Skeletal muscle tissue (tissue), 4 donors: ENCODE data around the gene VPS29. TPM values are rescaled to one million over a fixed set of nuclear protein-coding genes. Genes with fewer than 3 reads are reported as not detected.
"Not testable (repeated sequence)": the region's sequence is repeated elsewhere in the genome, so short reads cannot be mapped to it uniquely, and the experiment has no call there.

Source experiments
- H3K27ac ChIP-seq: one replicate; pipeline ENCODE4 v1.7.0; 2013; ENCODE audit warnings: mild to moderate bottlenecking, low read depth, low read length, inconsistent platforms
- H3K27me3 ChIP-seq, 3 donors: one replicate each; pipeline ENCODE4 v1.7.0; 2013; ENCODE audit warnings: low read length in 3 of 3; ENCODE audit not compliant: control insufficient read depth in 3 of 3, insufficient read depth in 3 of 3
- H3K36me3 ChIP-seq, 3 donors: one replicate each; pipeline ENCODE4 v1.7.0; 2013; ENCODE audit warnings: low read length in 3 of 3; ENCODE audit not compliant: control insufficient read depth in 3 of 3, insufficient read depth in 3 of 3
- H3K4me1 ChIP-seq, 3 donors: one replicate each; pipeline ENCODE4 v1.7.0; 2013; ENCODE audit warnings: low read length in 3 of 3, mild to moderate bottlenecking in 3 of 3; ENCODE audit not compliant: control insufficient read depth in 3 of 3, insufficient read depth in 3 of 3
- H3K4me3 ChIP-seq, 3 donors: one replicate each; pipeline ENCODE4 v1.7.0; 2013; ENCODE audit warnings: low read length in 3 of 3
- H3K9ac ChIP-seq, 3 donors: one replicate each; pipeline ENCODE4 v1.7.0; 2013; ENCODE audit warnings: low read length in 3 of 3, mild to moderate bottlenecking in 3 of 3, moderate library complexity in 2 of 3, low read depth in 1 of 3
- H3K9me3 ChIP-seq, 3 donors: one replicate each; pipeline ENCODE4 v1.7.0; 2013; ENCODE audit warnings: low read length in 3 of 3; ENCODE audit not compliant: control insufficient read depth in 3 of 3
- total RNA-seq: library from RNA; depleted of rRNA; stranded (reverse); fragments of >200 nt; gene quantifications from one replicate; pipeline ENCODE4 v1.2.3, GENCODE V29; 2014
- donor health status: Osteomylitis.

Gene VPS29
- total RNA-seq, 1 donor from 2014 or later: 73.1 TPM

- Histone ChIP-seq H3K9me3 (no peaks in the 10 kb centered on the region), H3K9ac (no peak overlapping the region), H3K36me3 (peaks cover 5 to 14% (median 12%) of the 10 kb centered on the region in 3 donors), H3K4me1 (peaks cover 9 to 25% (median 17%) of the 10 kb centered on the region in 3 donors), H3K27me3 (no peaks in the 10 kb centered on the region), H3K27ac (no peak overlapping the region), H3K4me3 (no peak overlapping the region)
Observed at GRCh38 chr12:110530511-110530910, 28.6 kb upstream of the VPS29 start.

GRCh38 chr12:110528277-110528839 is 26.4 kb upstream of the VPS29 start:
- H3K4me3 ChIP-seq: no peak overlapping the region
- H3K9ac ChIP-seq: no peak overlapping the region
- no peak overlapping the region for H3K27ac ChIP-seq
- H3K36me3 ChIP-seq: peaks cover 5 to 12% (median 11%) of the 10 kb centered on the region in 3 donors
- H3K4me1 ChIP-seq: peaks cover 9 to 20% (median 10%) of the 10 kb centered on the region in 3 donors
- no peaks in the 10 kb centered on the region for H3K27me3 ChIP-seq
- H3K9me3 ChIP-seq: no peaks in the 10 kb centered on the region

- not testable (repeated sequence) for H3K27ac ChIP-seq, H3K4me3 ChIP-seq, H3K36me3 ChIP-seq, H3K9me3 ChIP-seq, H3K4me1 ChIP-seq, H3K27me3 ChIP-seq, H3K9ac ChIP-seq
Observed at GRCh38 chr12:110520876-110521712, 19.2 kb upstream of the VPS29 start.

- H3K4me1 ChIP-seq, H3K9me3 ChIP-seq, H3K27ac ChIP-seq, H3K27me3 ChIP-seq, H3K4me3 ChIP-seq, H3K9ac ChIP-seq, H3K36me3 ChIP-seq: not testable (repeated sequence)
Observed at GRCh38 chr12:110518014-110518413, 16.1 kb upstream of the VPS29 start.

GRCh38 chr12:110516995-110517394 is 15.1 kb upstream of the VPS29 start:
- Histone ChIP-seq H3K27ac (no peak overlapping the region), H3K4me1 (no peaks in the 10 kb centered on the region), H3K27me3 (no peaks in the 10 kb centered on the region), H3K36me3 (no peaks in the 10 kb centered on the region), H3K9me3 (no peaks in the 10 kb centered on the region), H3K4me3 (no peak overlapping the region), H3K9ac (no peak overlapping the region)

GRCh38 chr12:110514363-110514762 is 12.5 kb upstream of the VPS29 start:
- Histone ChIP-seq H3K36me3 (no peaks in the 10 kb centered on the region), H3K4me1 (no peaks in the 10 kb centered on the region), H3K27ac (no peak overlapping the region), H3K9ac (no peak overlapping the region), H3K4me3 (no peak overlapping the region), H3K9me3 (no peaks in the 10 kb centered on the region), H3K27me3 (no peaks in the 10 kb centered on the region)

- no peak overlapping the region for H3K27ac ChIP-seq
- no peak overlapping the region for H3K9ac ChIP-seq
- no peaks in the 10 kb centered on the region for H3K4me1 ChIP-seq
- no peaks in the 10 kb centered on the region for H3K9me3 ChIP-seq
- H3K4me3 ChIP-seq: no peak overlapping the region
- no peaks in the 10 kb centered on the region for H3K36me3 ChIP-seq
- no peaks in the 10 kb centered on the region for H3K27me3 ChIP-seq
Observed at GRCh38 chr12:110513842-110514241, 11.9 kb upstream of the VPS29 start.

GRCh38 chr12:110508071-110508586 is 6.2 kb upstream of the VPS29 start:
- no peak overlapping the region for H3K4me3 ChIP-seq
- no peaks in the 10 kb centered on the region for H3K4me1 ChIP-seq
- H3K36me3 ChIP-seq: no peaks in the 10 kb centered on the region
- H3K9me3 ChIP-seq: no peaks in the 10 kb centered on the region
- H3K9ac ChIP-seq: no peak overlapping the region
- H3K27me3 ChIP-seq: no peaks in the 10 kb centered on the region
- no peak overlapping the region for H3K27ac ChIP-seq

- no peak overlapping the region for H3K4me3 ChIP-seq
- H3K9me3 ChIP-seq: no peaks in the 10 kb centered on the region
- H3K27me3 ChIP-seq: no peaks in the 10 kb centered on the region
- no peak overlapping the region for H3K9ac ChIP-seq
- H3K27ac ChIP-seq: no peak overlapping the region
- peaks cover 0 to 5% (median 0%) of the 10 kb centered on the region in 3 donors for H3K36me3 ChIP-seq
- peaks cover 12 to 18% (median 15%) of the 10 kb centered on the region in 3 donors for H3K4me1 ChIP-seq
Observed at GRCh38 chr12:110505332-110505731, 3.4 kb upstream of the VPS29 start.

- Histone ChIP-seq H3K9ac (no peak overlapping the region), H3K4me3 (no peak overlapping the region), H3K27me3 (no peaks in the 10 kb centered on the region), H3K4me1 (peaks cover 14 to 27% (median 23%) of the 10 kb centered on the region in 3 donors), H3K36me3 (peaks cover 0 to 5% (median 0%) of the 10 kb centered on the region in 3 donors), H3K27ac (no peak overlapping the region), H3K9me3 (no peaks in the 10 kb centered on the region)
Observed at GRCh38 chr12:110503432-110503831, 1.5 kb upstream of the VPS29 start.
